Measurements from ENCODE around the gene LAIR1.

DNA sequence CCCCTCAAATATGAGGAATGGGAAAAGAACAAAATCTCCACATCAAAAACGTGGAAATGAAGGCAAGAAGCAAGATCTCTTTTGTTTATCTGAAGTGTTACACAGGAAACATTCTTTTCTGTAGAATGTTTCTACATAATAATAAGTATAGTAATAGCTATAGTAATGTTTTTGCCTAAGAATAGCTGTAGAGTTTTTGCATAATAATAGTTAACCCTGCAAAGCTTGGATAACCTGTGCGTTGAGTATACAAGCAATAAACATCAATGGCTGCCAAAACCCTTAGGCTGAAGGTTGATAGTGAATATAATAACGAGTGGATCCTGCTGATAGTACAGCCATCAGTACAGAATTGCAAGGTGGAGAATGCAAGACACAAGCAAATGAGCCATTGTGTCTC, 40.7 kb downstream of the LAIR1 start:
- no peak for TF ChIP-seq EZH2phosphoT487 (IDR thresholded peaks at IDR 0.05; ENCODE audit: insufficient read depth, low read depth)
- TF ChIP-seq EZH2 (IDR thresholded peaks at IDR 0.05; ENCODE audit: insufficient read depth, poor library complexity, severe bottlenecking), result no peak
